Hematopoietic multipotent progenitor cell (in vitro differentiated cells): Measurements from ENCODE around the gene ABCG1. TPM values are rescaled to one million over a fixed set of nuclear protein-coding genes. Genes with fewer than 3 reads are reported as not detected.

Experiments used
- DNase-seq, 3 donors: peaks; one replicate each; pipeline ENCODE4 v3.0.0-alpha.2; 2011 to 2015; ENCODE audit warnings: low read depth in 2 of 3, low spot score in 2 of 3
- total RNA-seq: library from RNA; depleted of rRNA; stranded (reverse); fragments of >200 nt; gene quantifications from one replicate; pipeline ENCODE4 v1.2.3, GENCODE V29; 2012

ABCG1 gene
- total RNA-seq, 1 donor = 45.5 TPM

DNA sequence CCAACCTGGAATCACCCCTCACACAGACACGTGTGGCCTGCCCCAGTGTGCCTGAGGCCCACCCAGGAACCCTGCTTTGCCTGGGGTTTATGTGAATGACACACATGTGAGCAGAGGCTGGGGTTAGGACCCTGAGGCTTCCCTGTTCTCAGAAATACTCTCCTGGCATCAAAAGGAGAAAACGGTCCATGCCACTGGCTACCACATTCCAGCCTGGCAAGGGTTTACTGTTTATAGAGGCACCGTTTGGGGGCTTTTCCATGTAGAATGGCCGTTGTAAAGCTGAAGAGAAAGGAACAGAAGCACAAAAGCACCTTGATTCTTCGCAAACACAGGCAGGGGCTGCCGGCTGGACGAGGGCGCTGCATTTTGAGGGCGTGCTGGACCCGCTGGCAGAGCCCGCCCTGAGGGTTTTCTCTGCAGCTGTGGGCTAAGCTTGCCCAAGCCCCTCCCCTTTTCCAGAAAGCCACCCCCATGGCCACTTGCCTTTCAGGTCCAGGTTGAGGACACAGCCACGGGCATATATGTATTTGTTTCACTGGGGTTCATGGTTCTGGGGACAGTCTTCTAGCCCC lies 83.2 kb downstream of the ABCG1 start:
- DNase-seq = no peak

- no peak for DNase-seq
These were observed 83.9 kb downstream of the ABCG1 start for GRCh38 chr21:42302794-42303193.

- DNase-seq = no peak
These were observed 84.5 kb downstream of the ABCG1 start for GRCh38 chr21:42303443-42303842.

DNA sequence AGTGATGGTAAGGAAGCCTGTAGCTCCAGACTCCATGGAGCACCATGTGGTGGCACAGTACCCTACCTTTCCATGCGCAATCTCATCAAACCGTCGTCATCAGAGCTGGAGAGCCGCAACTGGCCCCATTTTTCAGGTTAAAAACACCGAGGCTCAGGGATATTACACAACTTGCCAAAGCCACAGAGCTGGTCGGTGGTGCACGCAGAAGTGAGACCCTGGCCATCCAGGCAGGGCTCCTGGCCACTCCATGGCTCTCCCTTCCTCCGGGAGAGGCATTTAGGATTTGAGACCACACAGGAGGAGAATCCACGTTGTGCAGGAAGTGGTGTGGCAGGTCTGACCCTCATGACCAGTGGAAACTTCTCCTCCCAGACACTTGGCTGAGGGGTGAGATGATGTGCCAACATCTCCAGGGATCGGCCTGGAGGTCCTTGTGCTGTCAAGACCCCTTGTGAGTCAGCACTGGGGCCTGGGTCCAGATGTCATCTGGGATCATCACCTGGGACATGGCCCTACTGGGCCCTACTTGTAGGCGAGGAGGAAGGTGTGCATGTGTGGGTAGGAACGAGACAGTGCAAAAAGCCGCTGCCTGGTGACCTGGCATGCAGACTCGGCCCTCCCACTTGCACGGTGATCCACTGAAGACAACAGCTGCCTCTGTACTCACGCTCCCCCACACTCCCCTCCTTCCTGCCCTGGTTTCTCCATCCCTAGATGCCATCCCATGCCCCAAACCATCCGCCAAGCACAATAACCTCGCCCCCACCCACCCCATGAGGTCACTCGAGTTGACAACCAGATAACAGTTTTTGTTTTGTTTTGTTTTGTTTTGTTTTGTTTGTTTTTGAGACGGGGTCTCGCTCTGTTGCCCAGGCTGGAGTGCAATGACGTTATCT lies 85.9 kb downstream of the ABCG1 start:
- DNase-seq = no peak

DNA sequence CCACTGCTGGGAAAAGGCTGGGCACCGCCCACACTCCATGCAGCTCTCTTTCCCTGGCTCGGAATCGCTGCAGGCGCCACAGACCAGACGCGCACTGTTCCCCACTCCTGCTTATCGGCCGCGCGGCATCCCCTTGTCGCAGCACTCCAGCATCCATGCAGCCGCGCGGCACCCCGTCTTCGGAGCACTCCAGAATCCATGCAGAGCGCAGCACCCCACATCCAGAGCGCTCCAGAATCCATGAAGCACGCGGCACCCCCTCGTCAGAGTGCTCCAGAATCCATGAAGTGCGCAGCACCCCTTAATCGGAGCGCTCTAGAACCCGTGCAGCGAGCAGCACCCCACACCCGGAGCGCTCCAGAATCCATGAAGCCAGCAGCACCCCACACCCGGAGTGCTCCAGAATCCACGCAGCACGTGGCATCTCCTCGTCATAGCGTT lies 86.8 kb downstream of the ABCG1 start:
- DNase-seq = no peak

GRCh38 chr21:42306366-42307035 lies 87.6 kb downstream of the ABCG1 start:
- peak in 2 of 3 donors; percentile 39 to 80 for DNase-seq

- no peak for DNase-seq
These were observed 88.2 kb downstream of the ABCG1 start for GRCh38 chr21:42307106-42307505.

GRCh38 chr21:42308161-42308913 lies 89.4 kb downstream of the ABCG1 start:
- DNase-seq = peak in 1 of 3 donors; percentile 35

- no peak for DNase-seq
These were observed 90.2 kb downstream of the ABCG1 start for GRCh38 chr21:42308914-42309752.

DNA sequence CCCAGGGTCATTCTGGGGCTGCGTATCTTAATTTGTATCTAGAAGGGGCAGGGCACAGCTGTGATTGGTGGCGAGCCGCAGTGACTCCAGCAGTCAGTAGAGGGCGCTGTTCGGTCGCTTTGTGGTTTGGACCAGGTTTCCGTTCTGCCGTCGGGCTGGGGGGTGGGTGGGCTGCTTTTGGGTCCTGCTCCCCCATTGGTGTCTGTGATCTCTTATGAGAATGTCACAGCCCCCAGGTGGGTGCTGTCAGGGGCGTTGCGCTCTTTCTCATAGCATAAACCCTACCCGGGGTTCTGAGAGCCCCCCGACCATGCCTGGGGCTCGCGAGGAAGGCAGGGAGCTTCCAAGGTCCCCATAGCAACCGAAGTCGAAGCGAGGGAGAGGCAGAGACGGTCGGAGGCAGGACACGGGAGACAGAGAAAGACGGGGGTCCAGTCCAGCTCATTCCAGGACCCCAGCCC lies 90.8 kb downstream of the ABCG1 start:
- peak; percentile 30 to 87 (median 74) for DNase-seq

- no peak for DNase-seq
These were observed 91.6 kb downstream of the ABCG1 start for GRCh38 chr21:42310411-42311001.

- DNase-seq = no peak
These were observed 92.2 kb downstream of the ABCG1 start for GRCh38 chr21:42311160-42311559.

GRCh38 chr21:42311816-42312625 lies 93.1 kb downstream of the ABCG1 start:
- DNase-seq = no peak

DNA sequence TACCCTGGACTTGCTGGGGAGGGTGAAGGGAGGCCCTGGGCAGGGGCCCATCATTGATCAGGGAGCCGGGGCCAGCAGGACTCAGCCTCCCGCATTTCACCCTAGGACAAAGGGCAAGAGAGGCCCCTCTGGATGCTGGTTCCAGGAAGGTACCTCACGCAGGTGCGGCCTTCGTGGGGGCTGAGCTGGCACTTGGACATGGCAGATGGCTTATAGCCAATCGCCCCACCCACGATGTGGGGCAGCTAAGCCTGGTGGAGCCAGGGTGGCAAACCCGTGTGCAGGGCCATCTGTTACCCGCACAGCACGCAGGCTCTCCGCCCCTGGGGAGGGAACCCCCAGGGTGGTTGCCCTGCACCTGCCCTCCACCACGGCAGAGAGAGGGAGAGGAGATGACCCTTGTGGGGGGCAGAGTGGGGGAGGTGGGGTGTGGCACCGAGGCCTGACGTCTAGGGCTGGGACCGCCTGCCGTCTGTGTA lies 93.7 kb downstream of the ABCG1 start:
- no peak for DNase-seq

GRCh38 chr21:42313501-42313969 lies 94.6 kb downstream of the ABCG1 start:
- DNase-seq = no peak

DNA sequence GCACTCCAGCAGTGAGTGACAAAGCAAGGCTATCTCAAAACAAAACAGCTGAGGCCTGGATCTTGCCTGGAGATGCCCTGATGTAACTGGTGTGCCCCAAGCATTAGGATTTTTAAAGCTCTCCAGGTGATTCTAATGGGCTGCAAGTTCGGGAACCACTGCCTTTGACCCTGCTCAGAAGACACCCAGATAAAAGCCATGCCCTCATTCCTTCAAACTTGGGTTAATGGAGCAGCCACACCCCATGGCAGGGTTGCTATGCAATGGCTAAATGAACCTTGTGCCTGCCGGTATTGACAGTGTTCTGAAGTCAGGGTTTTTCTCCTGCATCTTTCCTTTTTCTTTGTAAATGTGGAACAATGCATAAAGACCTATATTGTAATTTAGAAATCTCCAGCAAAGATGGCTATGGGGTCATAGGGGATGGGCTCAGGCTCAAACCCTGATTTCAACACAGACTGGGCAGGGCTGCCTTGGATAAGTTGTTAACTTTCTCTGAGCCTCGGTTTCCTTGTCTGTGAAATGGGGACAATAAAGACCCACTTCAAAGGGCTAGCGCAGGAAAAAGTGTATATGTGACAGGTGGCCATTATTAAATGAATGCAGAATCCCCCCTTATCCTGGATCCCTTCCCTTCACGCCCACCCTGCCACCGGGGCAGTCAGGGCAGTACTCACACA lies 95.8 kb downstream of the ABCG1 start:
- no peak for DNase-seq

DNA sequence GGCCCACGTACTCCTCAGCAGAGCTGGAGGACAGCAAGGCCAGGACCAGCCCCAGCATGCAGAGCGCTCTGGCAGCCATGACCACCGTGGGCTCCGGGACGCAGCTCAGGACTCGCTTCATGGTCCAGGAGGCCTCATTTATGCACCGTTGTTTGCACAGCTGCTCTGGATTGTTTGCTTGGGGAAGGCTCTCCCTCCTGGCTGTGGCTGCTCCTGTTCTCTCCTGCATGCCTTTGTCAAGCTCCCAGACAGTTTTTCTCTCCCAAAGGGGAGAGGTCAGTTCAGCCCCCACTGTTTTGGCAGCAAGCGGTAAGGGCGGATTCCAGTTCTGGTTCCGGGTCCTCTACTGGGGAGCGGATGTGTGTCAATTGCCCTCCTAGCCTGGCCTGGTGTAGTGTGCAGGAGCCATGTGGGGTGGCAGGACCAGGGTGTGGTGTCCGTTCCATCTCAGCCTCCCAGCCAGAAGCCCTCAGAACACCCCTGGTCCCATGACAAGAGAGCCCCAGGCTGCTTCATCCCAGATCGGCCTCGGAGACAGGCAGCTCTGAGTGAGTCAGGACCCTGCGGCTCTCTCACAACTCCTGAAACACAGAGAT lies 96.5 kb downstream of the ABCG1 start, which contains the start of gene TFF3:
Gene TFF3 (minus strand): TSS at position 114 of the 596 bp plus-strand sequence. CDS start 35 bp downstream, at position 79.
- DNase-seq = no peak
